Measurements from ENCODE around the gene SLC48A1.
"Not testable (repeated sequence)": the region's sequence is repeated elsewhere in the genome, so short reads cannot be mapped to it uniquely, and the experiment has no call there.

The SLC48A1 gene

GRCh38 chr12:47813511-47814196 is 40.6 kb downstream of the SLC48A1 start:
- DNase-seq: no peak

DNA sequence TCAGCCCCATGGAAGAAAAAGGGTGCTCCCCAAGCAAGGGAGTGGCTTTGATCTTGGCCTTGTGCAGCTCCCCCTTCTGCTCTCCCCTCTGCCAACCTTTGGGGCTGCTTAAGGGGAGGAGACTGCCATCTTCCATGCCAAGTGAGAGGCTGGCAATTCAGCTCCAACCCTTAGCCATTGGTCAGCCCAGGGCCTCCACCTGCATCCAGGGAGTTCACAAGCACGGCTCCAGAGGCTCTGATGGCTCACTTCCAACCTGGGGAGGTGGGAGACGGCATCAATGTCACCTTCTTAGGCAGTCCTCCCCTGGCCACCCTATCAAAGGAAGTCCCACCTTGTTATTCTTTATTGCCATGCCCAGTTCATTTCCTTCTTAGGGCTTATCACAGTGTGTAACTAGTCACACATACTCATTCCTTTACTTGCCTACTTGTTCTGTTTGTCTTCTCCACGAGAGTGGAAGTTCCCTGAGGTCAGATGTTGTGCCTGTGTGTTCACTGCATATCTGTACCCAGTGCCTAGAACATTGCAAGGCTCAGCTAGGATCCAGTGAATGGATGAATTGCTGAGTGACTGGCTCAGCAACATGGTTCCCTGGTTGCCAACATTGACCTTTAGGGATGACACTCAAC is 41.6 kb downstream of the SLC48A1 start:
- DNase-seq: no peak

GRCh38 chr12:47815447-47815846 is 42.4 kb downstream of the SLC48A1 start:
- not testable (repeated sequence) for DNase-seq

DNA sequence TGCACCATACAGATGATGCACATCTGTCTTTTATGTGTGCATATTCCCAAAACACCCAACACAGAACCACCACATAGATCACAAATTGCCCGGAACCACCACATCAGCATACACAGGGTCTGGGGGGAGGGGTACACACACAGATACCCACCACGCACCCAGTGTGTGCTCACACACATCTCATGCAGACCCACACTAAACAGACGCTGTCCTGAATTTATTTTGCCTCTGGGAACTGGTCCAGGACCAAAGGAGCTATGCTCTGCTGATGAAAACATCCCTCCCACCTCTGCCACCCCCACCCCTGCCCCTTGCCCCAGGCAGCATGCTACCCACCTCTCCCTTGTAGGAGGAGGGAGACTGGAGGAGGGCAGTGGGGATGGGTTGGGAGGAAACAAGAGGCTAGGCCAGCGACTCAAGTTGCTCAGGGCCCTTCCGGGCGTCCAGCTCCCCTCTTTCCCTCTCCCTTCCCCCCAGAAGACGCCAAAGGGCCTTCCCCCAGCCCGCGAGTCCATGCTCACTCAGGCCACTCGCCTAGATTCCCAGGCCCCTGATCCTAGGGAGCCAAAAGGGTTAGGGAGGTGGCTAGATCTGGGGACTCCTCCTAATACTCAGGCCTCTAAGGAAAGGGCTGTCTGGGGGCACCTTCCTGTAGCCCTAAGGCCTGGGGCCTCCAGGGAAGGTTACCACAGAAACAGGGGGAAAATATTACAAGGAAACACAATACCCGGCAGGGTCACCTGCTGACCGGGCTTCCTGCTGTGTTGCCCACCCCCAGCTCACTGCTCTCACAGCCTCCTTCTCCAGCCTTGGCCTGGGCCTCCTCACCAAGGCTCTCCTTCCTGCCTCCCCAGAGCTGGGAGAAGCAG is 43.6 kb downstream of the SLC48A1 start:
- DNase-seq: no peak

DNA sequence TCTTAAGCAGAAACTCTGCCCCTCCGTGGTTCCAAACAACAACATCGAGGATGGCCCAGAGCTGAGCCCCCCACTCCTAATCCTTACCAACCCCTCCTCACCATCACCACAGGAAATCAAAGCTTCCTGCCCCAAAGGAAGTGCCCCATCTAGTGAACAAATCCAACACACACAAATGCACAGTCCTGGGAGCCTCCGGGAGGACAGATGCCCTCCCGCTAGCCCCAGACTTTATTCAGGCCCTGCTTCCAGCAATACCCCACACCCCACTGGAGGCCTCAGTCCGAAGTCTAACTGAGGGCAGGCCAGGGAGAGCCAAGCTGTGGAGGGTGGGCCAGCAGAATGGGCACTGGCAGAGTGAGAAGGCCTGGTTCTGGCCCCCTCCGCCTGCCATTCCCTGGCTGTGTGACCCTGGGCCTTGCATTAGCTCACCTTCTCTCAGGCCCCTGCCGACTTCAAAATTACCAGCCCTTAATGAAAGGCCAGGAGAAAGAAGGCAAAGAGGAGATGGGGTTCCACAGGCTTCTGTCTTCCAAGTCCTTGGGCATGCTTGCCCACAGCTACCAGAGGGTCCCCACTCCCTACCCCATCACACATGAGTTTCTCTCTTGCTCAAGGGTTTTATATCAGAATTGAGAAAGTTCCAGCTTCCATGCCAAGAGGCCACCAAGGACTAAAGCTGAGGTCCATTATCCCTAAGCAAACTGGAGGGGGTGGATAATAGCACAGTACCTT is 44.4 kb downstream of the SLC48A1 start:
- DNase-seq: no peak

GRCh38 chr12:47818007-47818376 is 45.0 kb downstream of the SLC48A1 start:
- DNase-seq: no peak

DNA sequence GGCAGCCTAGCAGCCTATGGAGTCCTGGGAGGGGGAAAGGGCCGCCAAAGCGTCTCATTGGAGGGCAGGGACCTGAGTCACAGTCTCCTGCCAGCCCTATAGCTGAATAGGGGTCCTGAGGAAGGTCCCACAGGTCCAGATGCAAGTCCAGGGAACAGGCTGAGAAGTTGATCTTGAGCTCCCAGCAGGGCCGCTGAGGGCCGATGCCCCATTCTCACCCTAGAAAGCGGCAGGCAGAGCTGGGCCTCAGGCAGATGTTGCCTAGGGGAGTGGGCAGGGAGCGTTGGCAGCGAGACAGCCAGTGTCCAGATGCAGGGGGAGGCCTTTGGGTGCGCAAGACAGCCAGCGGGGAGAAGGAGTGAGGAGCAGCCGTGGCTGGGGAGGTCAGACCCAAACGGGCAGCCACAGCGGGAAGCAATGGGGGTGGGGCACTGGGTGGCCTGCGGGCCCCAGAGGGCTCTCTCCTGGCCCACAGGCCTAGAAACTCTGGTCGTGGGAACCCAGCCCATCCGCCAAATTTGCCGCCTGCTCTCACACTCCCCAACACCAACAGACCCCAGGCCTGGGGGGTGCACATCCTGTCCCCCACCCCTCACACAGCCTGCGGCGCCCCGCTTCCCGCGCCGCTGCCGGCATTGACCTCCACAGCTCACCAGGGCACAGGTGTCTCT is 45.6 kb downstream of the SLC48A1 start:
- DNase-seq: peak; percentile 64

GRCh38 chr12:47819138-47819895 is 46.3 kb downstream of the SLC48A1 start:
- peak; percentile 65 for DNase-seq

DNA sequence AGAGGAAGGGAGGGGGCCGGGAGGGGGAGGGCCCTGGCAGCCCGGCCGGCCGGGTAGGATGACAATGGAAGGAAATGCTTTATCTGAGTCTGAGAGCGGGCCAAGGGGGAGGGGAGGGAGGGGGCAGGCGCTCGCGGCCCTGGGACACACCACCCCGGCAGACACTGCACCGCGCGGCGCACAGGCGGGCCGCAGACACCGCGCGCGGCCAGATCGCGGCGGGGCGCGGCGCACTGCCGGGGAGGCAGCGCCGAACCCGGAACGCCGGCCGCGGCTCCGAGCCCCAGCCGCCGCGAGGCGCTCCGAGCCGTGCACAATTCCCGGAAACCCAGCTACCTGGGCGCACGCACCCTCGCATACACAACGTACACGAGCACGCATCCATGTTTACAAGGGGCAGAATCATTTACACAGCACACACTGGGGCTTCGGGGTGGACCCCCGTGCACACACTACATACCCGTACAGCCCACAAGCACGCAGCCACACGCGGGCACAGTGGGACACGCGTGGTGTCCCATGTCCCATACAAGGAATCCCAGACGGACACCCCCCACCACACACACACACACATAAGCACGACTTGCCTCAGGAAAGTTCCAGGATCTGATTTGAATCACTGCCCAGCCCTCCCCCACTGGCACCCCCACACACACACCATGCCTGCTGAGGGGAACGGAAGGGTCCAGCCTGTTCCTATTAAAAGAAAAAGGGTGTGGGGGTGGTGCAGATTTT is 47.0 kb downstream of the SLC48A1 start, which contains the start of gene HDAC7:
Gene HDAC7, minus strand, starts transcription at position 8 of the 735 bp plus-strand sequence. CDS start 118 bp downstream, outside the sequence.
- DNase-seq: peak; percentile 81

- no peak for DNase-seq
Measured at GRCh38 chr12:47820631-47821345, 47.8 kb downstream of the SLC48A1 start.

- DNase-seq: no peak
Measured at GRCh38 chr12:47821346-47821706, 48.3 kb downstream of the SLC48A1 start.

- no peak for DNase-seq
Measured at GRCh38 chr12:47822401-47822800, 49.4 kb downstream of the SLC48A1 start.

DNA sequence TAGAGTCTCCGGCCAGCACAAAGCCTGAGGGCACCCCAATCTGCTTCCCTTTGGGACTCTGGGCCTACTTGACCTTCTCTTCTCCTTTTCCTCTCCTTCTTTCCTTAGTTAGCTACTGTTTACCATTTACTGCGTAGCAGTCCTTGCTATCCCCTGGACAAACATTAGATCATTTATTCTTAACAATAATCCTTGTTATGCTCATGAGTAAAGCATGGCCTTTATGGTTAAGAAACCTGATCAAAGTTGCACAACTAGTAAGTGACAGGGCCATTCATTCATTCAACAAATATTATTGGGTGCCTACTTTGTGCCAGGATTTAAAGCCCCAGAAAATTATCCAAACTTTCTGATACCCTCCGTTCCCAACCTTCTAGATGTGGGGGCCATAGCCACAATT is 49.8 kb downstream of the SLC48A1 start:
- no peak for DNase-seq

DNA sequence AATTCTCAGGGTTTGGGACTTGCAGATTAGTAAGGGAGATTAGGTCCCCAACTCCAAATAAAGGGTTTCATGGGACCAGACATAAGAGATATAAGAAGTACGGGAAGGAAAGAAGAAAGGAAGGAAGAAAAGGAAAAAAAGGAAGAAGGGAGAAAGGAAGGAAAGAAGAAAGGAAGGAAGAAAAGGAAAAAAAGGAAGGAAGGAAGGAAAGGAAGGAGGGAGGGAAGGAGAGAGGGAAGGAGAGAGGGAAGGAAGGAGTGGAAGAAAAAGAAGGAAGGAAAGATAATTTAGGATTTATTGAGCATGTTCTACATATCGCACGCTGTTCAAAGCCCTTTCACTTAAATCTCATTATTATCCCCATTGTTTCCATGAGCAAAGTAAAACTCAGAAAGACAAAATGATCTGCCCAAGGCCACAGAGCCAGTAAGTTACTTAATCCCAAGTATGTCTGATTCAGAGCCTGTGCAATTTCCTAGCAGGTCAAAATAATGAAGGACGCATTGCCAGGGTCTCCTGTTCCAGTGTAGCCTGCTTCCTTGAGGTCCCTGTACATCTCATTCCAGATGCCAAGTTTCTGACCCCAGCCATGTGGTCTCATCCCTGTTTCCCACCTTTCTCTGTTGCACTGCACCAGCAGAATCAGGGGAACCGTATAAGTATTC is 50.5 kb downstream of the SLC48A1 start:
- DNase-seq: no peak

- DNase-seq: no peak
Measured at GRCh38 chr12:47824198-47824597, 51.2 kb downstream of the SLC48A1 start.

- DNase-seq: no peak
Measured at GRCh38 chr12:47824635-47825034, 51.6 kb downstream of the SLC48A1 start.

DNA sequence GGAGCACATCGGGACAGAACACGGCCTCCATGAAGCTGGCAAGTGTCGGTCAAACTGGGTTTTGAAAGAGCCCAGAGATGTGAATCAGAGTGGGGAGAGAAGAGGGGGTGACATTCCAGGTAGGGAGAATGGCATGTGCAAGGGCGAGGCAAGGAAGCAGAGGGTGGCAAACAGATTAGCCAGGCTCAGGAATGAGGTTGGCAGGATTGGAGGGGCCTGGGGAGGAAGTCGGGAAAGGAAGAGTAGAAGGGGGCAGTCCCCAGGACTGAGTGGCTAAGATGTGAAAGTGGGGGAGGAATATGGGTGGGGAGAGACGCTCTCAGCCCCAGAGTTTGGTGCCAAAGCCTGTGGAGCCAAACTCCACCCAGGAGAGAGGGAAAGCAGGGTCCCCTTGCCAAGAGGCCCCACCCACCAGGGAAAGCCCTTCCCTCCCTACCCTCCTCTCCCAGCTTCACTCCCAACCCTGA is 52.2 kb downstream of the SLC48A1 start:
- DNase-seq: no peak

GRCh38 chr12:47828008-47828975 is 55.3 kb downstream of the SLC48A1 start:
- DNase-seq: no peak

All from activated CD4-positive, alpha-beta T cell treated with anti-CD3 and anti-CD28 coated beads for 48 hours (primary cell).